GM18861 (cell line): Measurements from ENCODE around the gene PARM1.

Experiments used
- ATAC-seq: cut with Tn5 transposase; IDR thresholded peaks from one replicate; pipeline ENCODE4 v1.9.1; 2021; ENCODE audit not compliant: unreplicated experiment

PARM1 gene

GRCh38 chr4:74942251-74942917 is 9.5 kb downstream of the PARM1 start:
- ATAC-seq = no peak

- no peak for ATAC-seq
These were observed 10.0 kb downstream of the PARM1 start for GRCh38 chr4:74942918-74943253.

- ATAC-seq = no peak
These were observed 11.5 kb downstream of the PARM1 start for GRCh38 chr4:74944354-74944793.

GRCh38 chr4:74946196-74946595 is 13.3 kb downstream of the PARM1 start:
- ATAC-seq = no peak

- ATAC-seq = no peak
These were observed 14.9 kb downstream of the PARM1 start for GRCh38 chr4:74947798-74948197.

- ATAC-seq = no peak
These were observed 15.3 kb downstream of the PARM1 start for GRCh38 chr4:74948236-74948635.

- no peak for ATAC-seq
These were observed 17.3 kb downstream of the PARM1 start for GRCh38 chr4:74950200-74950599.

- no peak for ATAC-seq
These were observed 18.0 kb downstream of the PARM1 start for GRCh38 chr4:74950882-74951281.

- ATAC-seq = no peak
These were observed 20.7 kb downstream of the PARM1 start for GRCh38 chr4:74953647-74954046.

GRCh38 chr4:74958881-74959280 is 26.0 kb downstream of the PARM1 start:
- no peak for ATAC-seq

GRCh38 chr4:74961230-74961629 is 28.3 kb downstream of the PARM1 start:
- no peak for ATAC-seq

GRCh38 chr4:74962584-74962983 is 29.7 kb downstream of the PARM1 start:
- peak; percentile 61 for ATAC-seq

- no peak for ATAC-seq
These were observed 31.4 kb downstream of the PARM1 start for GRCh38 chr4:74964311-74964710.

GRCh38 chr4:74967324-74967723 is 34.4 kb downstream of the PARM1 start:
- no peak for ATAC-seq

- peak; percentile 59 for ATAC-seq
These were observed 35.7 kb downstream of the PARM1 start for GRCh38 chr4:74968456-74969164.

GRCh38 chr4:74969507-74970474 is 36.9 kb downstream of the PARM1 start:
- no peak for ATAC-seq

- no peak for ATAC-seq
These were observed 37.7 kb downstream of the PARM1 start for GRCh38 chr4:74970577-74970976.

GRCh38 chr4:74971862-74972261 is 38.9 kb downstream of the PARM1 start:
- no peak for ATAC-seq

- ATAC-seq = no peak
These were observed 42.2 kb downstream of the PARM1 start for GRCh38 chr4:74975082-74975481.

GRCh38 chr4:74975848-74976824 is 43.2 kb downstream of the PARM1 start:
- ATAC-seq = no peak
